Measurements from ENCODE around the gene DOK4. TPM values are rescaled to one million over a fixed set of nuclear protein-coding genes. Genes with fewer than 3 reads are reported as not detected.
A peak's percentile ranks its signal among the peaks of the same experiment; 100 is the strongest.

DOK4 gene
- total and polyA plus RNA-seq, 2 of the 8 experiments (the other 6 are each of a cell fraction or from before 2014, with no cell fraction given), result 24.0 to 28.9 TPM

DNA sequence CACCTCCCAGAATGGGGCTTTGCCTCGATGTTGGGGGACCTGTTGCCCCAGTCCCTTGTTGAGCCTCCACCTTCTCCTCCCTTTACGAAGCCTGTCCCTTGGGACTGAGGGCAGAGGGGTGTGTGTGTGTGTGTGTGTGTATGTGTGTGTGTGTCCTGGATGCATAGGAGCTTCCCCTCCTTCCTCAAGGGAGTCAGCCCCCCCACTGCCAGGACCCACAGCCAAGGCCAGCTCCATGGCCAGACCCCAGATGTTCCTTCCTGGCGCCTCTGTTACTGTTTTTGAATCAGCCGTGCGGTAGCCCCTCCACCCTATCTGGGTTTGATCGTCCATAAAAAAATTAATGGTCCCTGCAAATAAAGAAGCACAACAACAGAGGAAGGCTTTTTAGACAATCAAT, 17.7 kb upstream of the DOK4 start:
- CTCF ChIA-PET (ENCODE audit: partially characterized antibody), result interaction anchor here (1.2 to 8.8 kb wide), 2 partner anchors 14 to 57 kb away, joined by 4 to 89 read pairs; partner anchors contain the start of genes CIAPIN1 and COQ9
- 89% methylated on average over 6 of the region's 6 CpGs; no CpG with 5 or more reads in 1 of the 2 experiments for WGBS, 2 experiments (ENCODE audit: extremely low coverage in 1 of 2, insufficient coverage in 1 of 2, insufficient read length in 1 of 2, insufficient replicate concordance in 2 of 2, low coverage in 1 of 2, low lambda C conversion rate in 2 of 2, missing lambda C conversion rate in 1 of 2)

More for the DNA sequence above, 17.7 kb upstream of the DOK4 start:
- H2BK12ac ChIP-seq (ENCODE audit: low read depth, low read length), result no peak overlapping the region
- H3K79me2 ChIP-seq (ENCODE audit: control insufficient read depth in 1 of 2, insufficient read depth in 2 of 2, low read length in 2 of 2), result no peaks in the 10 kb centered on the region
- no peak overlapping the region for H3K27ac ChIP-seq (ENCODE audit: low read depth, low read length)
- H2BK5ac ChIP-seq (ENCODE audit: low read depth, low read length), result no peak overlapping the region
- peaks cover 0 to 17% (median 6%) of the 10 kb centered on the region in 4 experiments; a peak in 6 of 7 replicates for H3K4me1 ChIP-seq (replicated peaks in 1 of 4; ENCODE audit: control insufficient read depth in 3 of 4, insufficient read depth in 4 of 4, low read length in 3 of 4)
- H3K14ac ChIP-seq (ENCODE audit: insufficient read length), result no peak overlapping the region
- no peak overlapping the region for H4K8ac ChIP-seq (ENCODE audit: extremely low read depth, insufficient read depth, low read length)
- no peak overlapping the region for H4K5ac ChIP-seq (ENCODE audit: insufficient read length, low read depth, low read length)
- no peak overlapping the region for H2BK20ac ChIP-seq (ENCODE audit: low read length)
- no peak overlapping the region for H2AFZ ChIP-seq (ENCODE audit: low read length)
- no peak overlapping the region for H3K56ac ChIP-seq (replicated peaks; ENCODE audit: insufficient read length, low read depth, low read length)
- no peaks in the 10 kb centered on the region for H3K36me3 ChIP-seq (ENCODE audit: control insufficient read depth in 2 of 4, insufficient read depth in 4 of 4, low read length in 3 of 4)
- no peaks in the 10 kb centered on the region for H3K27me3 ChIP-seq (replicated peaks in 1 of 4; ENCODE audit: control insufficient read depth in 3 of 4, extremely low read depth in 1 of 4, insufficient read depth in 3 of 4, low read length in 3 of 4)
- POLR2A ChIA-PET (ENCODE audit: partially characterized antibody), result interaction anchor here (1.0 kb wide), 1 partner anchor 24 kb away, joined by 3 read pairs; no protein-coding TSS in a partner anchor
- no peak overlapping the region for H3K4me2 ChIP-seq (ENCODE audit: insufficient read depth in 1 of 2, low read depth in 2 of 2, low read length in 2 of 2)
- no peak for DNase-seq (ENCODE audit: low read depth in 1 of 2, low spot score in 2 of 2)
- no peak overlapping the region for H2BK120ac ChIP-seq (replicated peaks; ENCODE audit: low read depth, low read length)
- no peaks in the 10 kb centered on the region for H4K20me1 ChIP-seq (replicated peaks in 1 of 2; ENCODE audit: control insufficient read depth in 1 of 2, insufficient read depth in 2 of 2, low read length in 2 of 2)
- peaks cover 2% of the 10 kb centered on the region; the same call in 1 of the 2 replicates for H3K23me2 ChIP-seq (ENCODE audit: low read depth, low read length)
- 0 out of 2 replicates have a peak overlapping the region, but pooled peaks have one; percentile 65 for H2AK5ac ChIP-seq (ENCODE audit: low read depth, low read length)
- no peak overlapping the region for H3K9ac ChIP-seq (replicated peaks in 1 of 4; ENCODE audit: extremely low read depth in 1 of 4, low read depth in 3 of 4, low read length in 3 of 4)
- no peak overlapping the region for H2BK15ac ChIP-seq (ENCODE audit: low read length)
- H3K23ac ChIP-seq (ENCODE audit: insufficient read length), result no peak overlapping the region
- no peaks in the 10 kb centered on the region for H3K9me3 ChIP-seq (ENCODE audit: insufficient read depth in 2 of 2, low read depth in 1 of 2, low read length in 1 of 2)
- TF ChIP-seq TBP (IDR thresholded peaks at IDR 0.05; ENCODE audit: low read depth, low read length), result no peak
- no peak overlapping the region for H3K4ac ChIP-seq (replicated peaks; ENCODE audit: insufficient read length, low read depth, low read length)
- no peak overlapping the region for H4K91ac ChIP-seq (replicated peaks; ENCODE audit: insufficient read length, low read length)
- H3K79me1 ChIP-seq (ENCODE audit: low read depth, low read length), result no peaks in the 10 kb centered on the region; the same call in 1 of the 2 replicates
- no peak overlapping the region for H3K4me3 ChIP-seq (ENCODE audit: extremely low read depth in 1 of 4, insufficient read depth in 2 of 4, low read depth in 3 of 4, low read length in 4 of 4)
- H3K18ac ChIP-seq (ENCODE audit: extremely low read depth, low read length), result no peak overlapping the region
- FAIRE-seq, result no peak

Measured in H1 (cell line).